ENCODE data around the gene ADGRL1. TPM values are rescaled to one million over a fixed set of nuclear protein-coding genes. Genes with fewer than 3 reads are reported as not detected.

The ADGRL1 gene
- total RNA-seq, 4 donors from 2014 or later = 45.9 to 55.4 (median 48.7) TPM

GRCh38 chr19:14119644-14120496 lies 86.1 kb downstream of the ADGRL1 start:
- H3K36me3 ChIP-seq = no peaks in the 10 kb centered on the region
- no peaks in the 10 kb centered on the region for H3K27me3 ChIP-seq
- no peak for TF ChIP-seq POLR2A (IDR thresholded peaks at IDR 0.05)
- no peak for TF ChIP-seq POLR2AphosphoS5 (IDR thresholded peaks at IDR 0.05)
- TF ChIP-seq EP300 (IDR thresholded peaks at IDR 0.05; ENCODE audit: low read depth) = no peak
- no peak for TF ChIP-seq CTCF (IDR thresholded peaks at IDR 0.05)
- DNase-seq = no peak
- H3K4me3 ChIP-seq = no peak overlapping the region
- peak overlapping the region; percentile 94 to 100 (median 100) for H3K27ac ChIP-seq
- 90 to 100% methylated on average over 1 to 5 of the region's 7 CpGs for WGBS, 2 donors (ENCODE audit: low coverage in 1 of 2)
- in situ Hi-C loops (cut with MboI; ENCODE audit: low pct_ligation_motif_present in 1 of 4, low pct_unique_long_range_greater_than_20kb in 1 of 4, low sequenced_read_pairs in 3 of 4) = no loop called here
- intact Hi-C loops (cut with DNase I; ENCODE audit: low total_unique reads) = no loop called here
- H3K9me3 ChIP-seq = no peaks in the 10 kb centered on the region
- H3K4me1 ChIP-seq = peaks cover 8 to 41% (median 31%) of the 10 kb centered on the region in 4 donors

GRCh38 chr19:14119146-14119545 lies 86.8 kb downstream of the ADGRL1 start:
- 62 to 65% methylated on average over 3 of the region's 3 CpGs for WGBS, 2 donors (ENCODE audit: low coverage in 1 of 2)
- peaks cover 11 to 48% (median 33%) of the 10 kb centered on the region in 4 donors for H3K4me1 ChIP-seq
- H3K27ac ChIP-seq = peak overlapping the region; percentile 94 to 100 (median 100)
- H3K9me3 ChIP-seq = no peaks in the 10 kb centered on the region
- DNase-seq = no peak
- no peaks in the 10 kb centered on the region for H3K27me3 ChIP-seq
- peak overlapping the region in 1 of 4 donors; percentile 54 for H3K4me3 ChIP-seq
- TF ChIP-seq POLR2AphosphoS5 (IDR thresholded peaks at IDR 0.05) (no peak), EP300 (IDR thresholded peaks at IDR 0.05; ENCODE audit: low read depth) (no peak), POLR2A (IDR thresholded peaks at IDR 0.05) (no peak), CTCF (IDR thresholded peaks at IDR 0.05) (no peak)
- no peaks in the 10 kb centered on the region for H3K36me3 ChIP-seq
- intact Hi-C loops (cut with DNase I; ENCODE audit: low total_unique reads) = no loop called here
- in situ Hi-C loops (cut with MboI; ENCODE audit: low pct_ligation_motif_present in 1 of 4, low pct_unique_long_range_greater_than_20kb in 1 of 4, low sequenced_read_pairs in 3 of 4) = no loop called here

GRCh38 chr19:14118165-14119051 lies 87.6 kb downstream of the ADGRL1 start:
- Histone ChIP-seq H3K4me1 (peaks cover 16 to 56% (median 38%) of the 10 kb centered on the region in 4 donors), H3K9me3 (no peaks in the 10 kb centered on the region), H3K27ac (peak overlapping the region; percentile 94 to 100 (median 100)), H3K27me3 (no peaks in the 10 kb centered on the region), H3K4me3 (peak overlapping the region; percentile 49 to 92 (median 55)), H3K36me3 (no peaks in the 10 kb centered on the region)
- DNase-seq = peak; percentile 73
- in situ Hi-C loops (cut with MboI; ENCODE audit: low pct_ligation_motif_present in 1 of 4, low pct_unique_long_range_greater_than_20kb in 1 of 4, low sequenced_read_pairs in 3 of 4) (no loop called here), intact Hi-C loops (cut with DNase I; ENCODE audit: low total_unique reads) (no loop called here)
- WGBS, 2 donors (ENCODE audit: low coverage in 1 of 2) = 11% methylated on average over 26 of the region's 61 CpGs; no CpG with 5 or more reads in 1 of the 2 donors
- TF ChIP-seq POLR2A (IDR thresholded peaks at IDR 0.05) (peak; percentile 52), CTCF (IDR thresholded peaks at IDR 0.05) (no peak), EP300 (IDR thresholded peaks at IDR 0.05; ENCODE audit: low read depth) (no peak), POLR2AphosphoS5 (IDR thresholded peaks at IDR 0.05) (peak; percentile 35 to 60 (median 59))
